ENCODE data around the gene MAD1L1.

MAD1L1 gene

GRCh38 chr7:1852517-1853430, 380.0 kb downstream of the MAD1L1 start:
- Histone ChIP-seq H3K36me3 (ENCODE audit: low read length) (no peaks in the 10 kb centered on the region), H2AFZ (ENCODE audit: low read depth, low read length, severe bottlenecking) (no peak overlapping the region), H3K9me2 (replicated peaks; ENCODE audit: insufficient read depth, low read length) (no peaks in the 10 kb centered on the region), H3K9ac (ENCODE audit: low read length) (no peak overlapping the region), H4K20me1 (ENCODE audit: low read depth, low read length) (no peaks in the 10 kb centered on the region), H3K27ac (ENCODE audit: low read depth, low read length) (no peak overlapping the region), H3K4me3 (ENCODE audit: insufficient read depth, low read length, poor library complexity, severe bottlenecking) (no peak overlapping the region), H3F3A (ENCODE audit: insufficient read depth) (no peaks in the 10 kb centered on the region), H3K27me3 (ENCODE audit: low read length) (no peaks in the 10 kb centered on the region), H3K79me2 (ENCODE audit: insufficient read depth, low read length) (no peaks in the 10 kb centered on the region), H3K4me2 (ENCODE audit: low read depth, low read length, poor library complexity, severe bottlenecking) (no peak overlapping the region), H3K9me3 (ENCODE audit: insufficient read depth, low read length) (no peaks in the 10 kb centered on the region)
- TF ChIP-seq EZH2phosphoT487 (conservative IDR thresholded peaks at IDR 0.05; ENCODE audit: low read length): no peak
- no peak for TF ChIP-seq CTCF (IDR thresholded peaks at IDR 0.05; ENCODE audit: insufficient read depth, low read length, poor library complexity, severe bottlenecking)

GRCh38 chr7:1851721-1852516, 380.8 kb downstream of the MAD1L1 start:
- Histone ChIP-seq H3K4me3 (ENCODE audit: insufficient read depth, low read length, poor library complexity, severe bottlenecking) (no peak overlapping the region), H4K20me1 (ENCODE audit: low read depth, low read length) (no peaks in the 10 kb centered on the region), H2AFZ (ENCODE audit: low read depth, low read length, severe bottlenecking) (no peak overlapping the region), H3K27me3 (ENCODE audit: low read length) (no peaks in the 10 kb centered on the region), H3K9me3 (ENCODE audit: insufficient read depth, low read length) (no peaks in the 10 kb centered on the region), H3K4me2 (ENCODE audit: low read depth, low read length, poor library complexity, severe bottlenecking) (no peak overlapping the region), H3K9ac (ENCODE audit: low read length) (no peak overlapping the region), H3F3A (ENCODE audit: insufficient read depth) (no peaks in the 10 kb centered on the region), H3K27ac (ENCODE audit: low read depth, low read length) (no peak overlapping the region), H3K79me2 (ENCODE audit: insufficient read depth, low read length) (no peaks in the 10 kb centered on the region), H3K36me3 (ENCODE audit: low read length) (no peaks in the 10 kb centered on the region), H3K9me2 (replicated peaks; ENCODE audit: insufficient read depth, low read length) (no peaks in the 10 kb centered on the region)
- TF ChIP-seq CTCF (IDR thresholded peaks at IDR 0.05; ENCODE audit: insufficient read depth, low read length, poor library complexity, severe bottlenecking) (no peak), EZH2phosphoT487 (conservative IDR thresholded peaks at IDR 0.05; ENCODE audit: low read length) (no peak)

- no peak for TF ChIP-seq CTCF (IDR thresholded peaks at IDR 0.05; ENCODE audit: insufficient read depth, low read length, poor library complexity, severe bottlenecking)
- no peak for TF ChIP-seq EZH2phosphoT487 (conservative IDR thresholded peaks at IDR 0.05; ENCODE audit: low read length)
- H3F3A ChIP-seq (ENCODE audit: insufficient read depth): no peaks in the 10 kb centered on the region
- no peaks in the 10 kb centered on the region for H3K79me2 ChIP-seq (ENCODE audit: insufficient read depth, low read length)
- H3K9me2 ChIP-seq (replicated peaks; ENCODE audit: insufficient read depth, low read length): no peaks in the 10 kb centered on the region
- no peak overlapping the region for H2AFZ ChIP-seq (ENCODE audit: low read depth, low read length, severe bottlenecking)
- H3K27me3 ChIP-seq (ENCODE audit: low read length): no peaks in the 10 kb centered on the region
- H3K4me3 ChIP-seq (ENCODE audit: insufficient read depth, low read length, poor library complexity, severe bottlenecking): no peak overlapping the region
- H3K9me3 ChIP-seq (ENCODE audit: insufficient read depth, low read length): no peaks in the 10 kb centered on the region
- H3K4me2 ChIP-seq (ENCODE audit: low read depth, low read length, poor library complexity, severe bottlenecking): no peak overlapping the region
- H4K20me1 ChIP-seq (ENCODE audit: low read depth, low read length): no peaks in the 10 kb centered on the region
- H3K36me3 ChIP-seq (ENCODE audit: low read length): no peaks in the 10 kb centered on the region
- no peak overlapping the region for H3K9ac ChIP-seq (ENCODE audit: low read length)
- no peak overlapping the region for H3K27ac ChIP-seq (ENCODE audit: low read depth, low read length)
Observed at GRCh38 chr7:1850976-1851571, 381.7 kb downstream of the MAD1L1 start.
